Hepatocyte (in vitro differentiated cells): Measurements from ENCODE around the gene TRAPPC6A. TPM values are rescaled to one million over a fixed set of nuclear protein-coding genes. Genes with fewer than 3 reads are reported as not detected.

Source experiments
- DNase-seq: peaks from one replicate; pipeline ENCODE4 v3.0.0-alpha.2; 2016; ENCODE audit warnings: low spot score
- H2AFZ ChIP-seq: fragments of 200-600 bp; sonication (generic); 2 replicates; pipeline ENCODE4 v1.6.0; 2016; ENCODE audit warnings: antibody characterized with exemption, mild to moderate bottlenecking
- H3K27ac ChIP-seq: fragments of 200-600 bp; sonication (generic); 2 replicates; pipeline ENCODE4 v1.5.1; 2016; ENCODE audit warnings: mild to moderate bottlenecking
- H3K27me3 ChIP-seq: fragments of 200-600 bp; sonication (generic); 2 replicates; pipeline ENCODE4 v1.6.1; 2016
- H3K36me3 ChIP-seq: fragments of 200-600 bp; sonication (generic); replicated peaks from 2 replicates; pipeline ENCODE4 v1.5.1; 2016; ENCODE audit warnings: low read depth; ENCODE audit not compliant: insufficient read depth
- H3K4me1 ChIP-seq: fragments of 200-600 bp; sonication (generic); 2 replicates; pipeline ENCODE4 v1.5.1; 2016; ENCODE audit warnings: mild to moderate bottlenecking, moderate library complexity; ENCODE audit not compliant: insufficient read depth
- H3K4me2 ChIP-seq: fragments of 200-600 bp; sonication (generic); 2 replicates; pipeline ENCODE4 v1.6.0; 2016
- H3K4me3 ChIP-seq: fragments of 200-600 bp; sonication (generic); 2 replicates; pipeline ENCODE4 v1.5.1; 2016; ENCODE audit warnings: mild to moderate bottlenecking
- H3K79me2 ChIP-seq: fragments of 200-600 bp; sonication (generic); 2 replicates; pipeline ENCODE4 v1.6.0; 2017; ENCODE audit warnings: mild to moderate bottlenecking
- H3K9me2 ChIP-seq: fragments of 200-600 bp; sonication (generic); replicated peaks from 2 replicates; pipeline ENCODE4 v1.6.0; 2017; ENCODE audit warnings: mild to moderate bottlenecking; ENCODE audit not compliant: insufficient read depth
- H3K9me3 ChIP-seq: fragments of 200-600 bp; sonication (generic); 2 replicates; pipeline ENCODE4 v1.5.1; 2016; ENCODE audit warnings: low read depth, mild to moderate bottlenecking
- H4K20me1 ChIP-seq: fragments of 200-600 bp; sonication (generic); 2 replicates; pipeline ENCODE4 v1.6.0; 2016; ENCODE audit warnings: mild to moderate bottlenecking; ENCODE audit not compliant: insufficient read depth, poor library complexity, severe bottlenecking
- EZH2 ChIP-seq: fragments of 200-600 bp; sonication (generic); IDR thresholded peaks from 2 replicates; pipeline ENCODE4 v1.6.1; 2016; ENCODE audit warnings: antibody characterized with exemption, mild to moderate bottlenecking, borderline replicate concordance
- EZH2phosphoT487 ChIP-seq: fragments of 200-600 bp; sonication (generic); IDR thresholded peaks from one replicate; pipeline ENCODE4 v1.6.1; 2018; ENCODE audit warnings: antibody characterized with exemption, mild to moderate bottlenecking, low read depth, moderate library complexity; ENCODE audit not compliant: unreplicated experiment, severe bottlenecking
- WGBS: methylation state at CpG from one replicate; pipeline ENCODE4 v1.1.6; 2016; ENCODE audit warnings: low lambda C conversion rate; ENCODE audit errors: missing lambda C conversion rate; 5-methylcytosine and 5-hydroxymethylcytosine counted together
- polyA plus RNA-seq: library from polyadenylated mRNA; unstranded; fragments of >200 nt; fragmentation: Nextera tagmentation; extraction: Ambion mirVana; gene quantifications from 2 replicates; pipeline ENCODE4 v1.2.1, GENCODE V29; 2016
- total RNA-seq: library from RNA; depleted of rRNA; stranded (reverse); fragments of >200 nt; gene quantifications from 2 replicates; pipeline ENCODE4 v1.2.3, GENCODE V29; 2014
- TF ChIP-seq, protein P1 (sequence below): fragments of 200-600 bp; sonication (generic); IDR thresholded peaks from 2 replicates; pipeline ENCODE4 v1.5.1; 2016; ENCODE audit warnings: antibody characterized with exemption, mild to moderate bottlenecking; ENCODE audit not compliant: poor library complexity

TRAPPC6A gene
- total and polyA plus RNA-seq, 2 experiments from 2014 or later: 25.7 to 60.1 TPM

GRCh38 chr19:45200568-45200967 is 22.5 kb upstream of the TRAPPC6A start:
- Histone ChIP-seq H3K4me3 (no peak overlapping the region), H3K9me3 (no peaks in the 10 kb centered on the region), H3K79me2 (no peaks in the 10 kb centered on the region), H3K4me2 (no peak overlapping the region), H2AFZ (no peak overlapping the region), H3K27ac (no peak overlapping the region), H3K4me1 (no peaks in the 10 kb centered on the region), H3K27me3 (no peaks in the 10 kb centered on the region), H4K20me1 (no peaks in the 10 kb centered on the region), H3K9me2 (no peaks in the 10 kb centered on the region), H3K36me3 (no peaks in the 10 kb centered on the region)
- no peak for TF ChIP-seq EZH2
- TF ChIP-seq, protein P1, sequence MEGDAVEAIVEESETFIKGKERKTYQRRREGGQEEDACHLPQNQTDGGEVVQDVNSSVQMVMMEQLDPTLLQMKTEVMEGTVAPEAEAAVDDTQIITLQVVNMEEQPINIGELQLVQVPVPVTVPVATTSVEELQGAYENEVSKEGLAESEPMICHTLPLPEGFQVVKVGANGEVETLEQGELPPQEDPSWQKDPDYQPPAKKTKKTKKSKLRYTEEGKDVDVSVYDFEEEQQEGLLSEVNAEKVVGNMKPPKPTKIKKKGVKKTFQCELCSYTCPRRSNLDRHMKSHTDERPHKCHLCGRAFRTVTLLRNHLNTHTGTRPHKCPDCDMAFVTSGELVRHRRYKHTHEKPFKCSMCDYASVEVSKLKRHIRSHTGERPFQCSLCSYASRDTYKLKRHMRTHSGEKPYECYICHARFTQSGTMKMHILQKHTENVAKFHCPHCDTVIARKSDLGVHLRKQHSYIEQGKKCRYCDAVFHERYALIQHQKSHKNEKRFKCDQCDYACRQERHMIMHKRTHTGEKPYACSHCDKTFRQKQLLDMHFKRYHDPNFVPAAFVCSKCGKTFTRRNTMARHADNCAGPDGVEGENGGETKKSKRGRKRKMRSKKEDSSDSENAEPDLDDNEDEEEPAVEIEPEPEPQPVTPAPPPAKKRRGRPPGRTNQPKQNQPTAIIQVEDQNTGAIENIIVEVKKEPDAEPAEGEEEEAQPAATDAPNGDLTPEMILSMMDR: peak; percentile 27
- no peak for DNase-seq
- 58% methylated on average over 4 of the region's 4 CpGs for WGBS

DNA sequence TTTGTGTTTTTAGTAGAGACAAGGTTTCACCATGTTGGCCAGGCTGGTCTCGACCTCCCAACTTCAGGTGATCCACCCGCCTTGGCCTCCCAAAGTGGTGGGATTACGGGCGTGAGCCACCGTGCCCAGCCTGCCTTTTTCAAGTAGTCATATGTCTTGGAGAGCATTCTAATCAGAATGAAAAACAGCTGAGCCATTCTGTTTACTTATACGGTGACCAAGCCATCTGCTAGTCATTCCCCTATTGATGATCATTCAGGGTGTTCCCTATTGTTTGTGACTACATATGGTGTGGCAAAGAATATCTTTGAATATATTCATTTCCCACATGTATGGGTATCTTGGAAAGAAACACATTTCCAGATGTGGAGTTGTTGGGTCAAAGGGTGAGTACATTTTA is 17.7 kb upstream of the TRAPPC6A start:
- H3K9me3 ChIP-seq: no peaks in the 10 kb centered on the region
- H3K36me3 ChIP-seq: no peaks in the 10 kb centered on the region
- H3K9me2 ChIP-seq: no peaks in the 10 kb centered on the region
- DNase-seq: no peak
- 70% methylated on average over 6 of the region's 6 CpGs for WGBS
- no peak overlapping the region for H3K27ac ChIP-seq
- H3K4me3 ChIP-seq: no peak overlapping the region
- H4K20me1 ChIP-seq: no peaks in the 10 kb centered on the region
- H3K4me1 ChIP-seq: no peaks in the 10 kb centered on the region
- no peak overlapping the region for H2AFZ ChIP-seq
- no peak overlapping the region for H3K4me2 ChIP-seq
- no peaks in the 10 kb centered on the region for H3K27me3 ChIP-seq
- no peaks in the 10 kb centered on the region for H3K79me2 ChIP-seq
- TF ChIP-seq EZH2phosphoT487 (no peak), EZH2 (no peak)
- TF ChIP-seq, protein P1: no peak

DNA sequence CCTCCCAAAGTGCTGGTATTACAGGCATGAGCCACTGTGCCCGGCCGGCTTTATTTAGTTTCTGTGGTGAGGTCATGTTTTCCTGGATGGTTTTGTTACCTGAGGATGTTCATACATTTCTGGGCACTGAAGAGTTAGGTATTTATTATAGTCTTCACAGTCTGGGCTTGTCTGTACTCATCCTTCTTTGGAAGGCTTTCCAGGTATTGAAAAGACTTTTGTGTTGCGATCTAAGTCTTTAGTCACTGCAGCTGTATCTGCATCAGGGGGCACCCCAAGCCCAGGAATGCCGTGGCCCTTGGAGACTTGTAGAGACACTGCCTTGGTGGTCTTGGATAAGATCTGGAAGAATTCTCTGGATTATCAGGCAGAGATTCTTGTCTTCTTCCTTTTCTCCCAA is 13.3 kb upstream of the TRAPPC6A start:
- TF ChIP-seq EZH2 (no peak), EZH2phosphoT487 (no peak)
- TF ChIP-seq, protein P1: no peak
- Histone ChIP-seq H3K27me3 (no peaks in the 10 kb centered on the region), H3K4me1 (no peaks in the 10 kb centered on the region), H3K9me3 (no peaks in the 10 kb centered on the region), H3K4me2 (no peak overlapping the region), H3K9me2 (no peaks in the 10 kb centered on the region), H3K79me2 (no peaks in the 10 kb centered on the region), H3K4me3 (no peak overlapping the region), H3K27ac (no peak overlapping the region), H2AFZ (no peak overlapping the region), H3K36me3 (no peaks in the 10 kb centered on the region), H4K20me1 (no peaks in the 10 kb centered on the region)
- WGBS: 88% methylated on average over 4 of the region's 4 CpGs
- DNase-seq: no peak

- Histone ChIP-seq H3K9me2 (no peaks in the 10 kb centered on the region), H4K20me1 (no peaks in the 10 kb centered on the region), H3K9me3 (no peaks in the 10 kb centered on the region), H3K79me2 (no peaks in the 10 kb centered on the region), H3K4me2 (no peak overlapping the region), H3K27me3 (no peaks in the 10 kb centered on the region), H2AFZ (no peak overlapping the region), H3K4me3 (no peak overlapping the region), H3K36me3 (no peaks in the 10 kb centered on the region), H3K4me1 (no peaks in the 10 kb centered on the region), H3K27ac (no peak overlapping the region)
- 79% methylated on average over 1 of the region's 1 CpG for WGBS
- DNase-seq: no peak
- TF ChIP-seq, protein P1: no peak
- TF ChIP-seq EZH2 (no peak), EZH2phosphoT487 (no peak)
Measured at GRCh38 chr19:45189971-45190370, 11.9 kb upstream of the TRAPPC6A start.
